A549 (cell line): ENCODE results near the gene SETD4.

Experiments
- CBX8 ChIP-seq: fragments of 200-600 bp; sonication (generic); IDR thresholded peaks from 2 replicates; pipeline ENCODE4 v1.6.1; 2016
- CTCF ChIP-seq: fragments of >200 bp; sonication (Bioruptor Twin); formaldehyde crosslinking; IDR thresholded peaks from 3 replicates; pipeline ENCODE4 v1.5.1; 2016
- EP300 ChIP-seq, 2 experiments: fragments of >200 bp; sonication (Bioruptor Twin); formaldehyde crosslinking; IDR thresholded peaks; 2 replicates in 1 of 2; 3 replicates in 1 of 2; pipeline ENCODE4 v1.6.1; 2016 to 2017
- HMGXB4 ChIP-seq: fragments of 250-450 bp; sonication (Bioruptor Pico); IDR thresholded peaks from 2 replicates; pipeline ENCODE4 v1.5.0; 2021; ENCODE audit warnings: mild to moderate bottlenecking, moderate library complexity, borderline replicate concordance
- NPAS2 ChIP-seq: fragments of 250-450 bp; sonication (Bioruptor Pico); IDR thresholded peaks from 2 replicates; pipeline ENCODE4 v1.8.0; 2022; ENCODE audit warnings: mild to moderate bottlenecking, moderate library complexity, borderline replicate concordance
- NR3C1 ChIP-seq: fragments of >200 bp; sonication (Bioruptor Twin); formaldehyde crosslinking; IDR thresholded peaks from 3 replicates; pipeline ENCODE4 v1.6.1; 2017
- POLR2A ChIP-seq: IDR thresholded peaks from 2 replicates; pipeline ENCODE4 v1.6.1; 2012; ENCODE audit warnings: mild to moderate bottlenecking, low read length
- POLR2AphosphoS2 ChIP-seq: conservative IDR thresholded peaks from 2 replicates; pipeline ENCODE4 v1.6.1; 2012; ENCODE audit warnings: low read length, improper control_type of control experiment, inconsistent platforms
- RAD21 ChIP-seq, 2 experiments: fragments of >200 bp in 1 of 2; sonication (Bioruptor Twin) in 1 of 2; formaldehyde crosslinking in 1 of 2; IDR thresholded peaks in 1 of 2; conservative IDR thresholded peaks in 1 of 2; 2 replicates in 1 of 2; 3 replicates in 1 of 2; pipeline ENCODE4 v1.6.1; 2012 to 2018; ENCODE audit warnings: inconsistent platforms in 1 of 2
- RCOR1 ChIP-seq: fragments of 150-350 bp; IDR thresholded peaks from 2 replicates; pipeline ENCODE4 v1.6.1; 2014; ENCODE audit warnings: antibody characterized with exemption, low read length, low read depth
- ZC3H11A ChIP-seq: fragments of 450-650 bp; IDR thresholded peaks from 2 replicates; pipeline ENCODE4 v1.6.1; 2014; ENCODE audit warnings: antibody characterized with exemption, mild to moderate bottlenecking
- TF ChIP-seq, protein P1 (sequence below): fragments of 200-600 bp; sonication (generic); IDR thresholded peaks from 2 replicates; pipeline ENCODE4 v1.6.1; 2016; ENCODE audit warnings: antibody characterized with exemption, mild to moderate bottlenecking, moderate library complexity
- TF ChIP-seq, protein P2 (sequence below): IDR thresholded peaks from 2 replicates; pipeline ENCODE4 v1.6.1; 2012
- TF ChIP-seq, protein P3 (sequence below): IDR thresholded peaks from 2 replicates; pipeline ENCODE4 v1.6.1; 2012

- no peak for TF ChIP-seq RCOR1
- no peak for TF ChIP-seq HMGXB4 (CRISPR knock-in tag)
- TF ChIP-seq, protein P1, sequence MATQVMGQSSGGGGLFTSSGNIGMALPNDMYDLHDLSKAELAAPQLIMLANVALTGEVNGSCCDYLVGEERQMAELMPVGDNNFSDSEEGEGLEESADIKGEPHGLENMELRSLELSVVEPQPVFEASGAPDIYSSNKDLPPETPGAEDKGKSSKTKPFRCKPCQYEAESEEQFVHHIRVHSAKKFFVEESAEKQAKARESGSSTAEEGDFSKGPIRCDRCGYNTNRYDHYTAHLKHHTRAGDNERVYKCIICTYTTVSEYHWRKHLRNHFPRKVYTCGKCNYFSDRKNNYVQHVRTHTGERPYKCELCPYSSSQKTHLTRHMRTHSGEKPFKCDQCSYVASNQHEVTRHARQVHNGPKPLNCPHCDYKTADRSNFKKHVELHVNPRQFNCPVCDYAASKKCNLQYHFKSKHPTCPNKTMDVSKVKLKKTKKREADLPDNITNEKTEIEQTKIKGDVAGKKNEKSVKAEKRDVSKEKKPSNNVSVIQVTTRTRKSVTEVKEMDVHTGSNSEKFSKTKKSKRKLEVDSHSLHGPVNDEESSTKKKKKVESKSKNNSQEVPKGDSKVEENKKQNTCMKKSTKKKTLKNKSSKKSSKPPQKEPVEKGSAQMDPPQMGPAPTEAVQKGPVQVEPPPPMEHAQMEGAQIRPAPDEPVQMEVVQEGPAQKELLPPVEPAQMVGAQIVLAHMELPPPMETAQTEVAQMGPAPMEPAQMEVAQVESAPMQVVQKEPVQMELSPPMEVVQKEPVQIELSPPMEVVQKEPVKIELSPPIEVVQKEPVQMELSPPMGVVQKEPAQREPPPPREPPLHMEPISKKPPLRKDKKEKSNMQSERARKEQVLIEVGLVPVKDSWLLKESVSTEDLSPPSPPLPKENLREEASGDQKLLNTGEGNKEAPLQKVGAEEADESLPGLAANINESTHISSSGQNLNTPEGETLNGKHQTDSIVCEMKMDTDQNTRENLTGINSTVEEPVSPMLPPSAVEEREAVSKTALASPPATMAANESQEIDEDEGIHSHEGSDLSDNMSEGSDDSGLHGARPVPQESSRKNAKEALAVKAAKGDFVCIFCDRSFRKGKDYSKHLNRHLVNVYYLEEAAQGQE, result no peak
- no peak for TF ChIP-seq POLR2A
- no peak for TF ChIP-seq CTCF
- TF ChIP-seq EP300 (IDR thresholded peaks at IDR 0.05), result no peak
- no peak for TF ChIP-seq ZC3H11A
- TF ChIP-seq POLR2AphosphoS2, result no peak
- no peak for TF ChIP-seq NR3C1
- TF ChIP-seq, protein P2, sequence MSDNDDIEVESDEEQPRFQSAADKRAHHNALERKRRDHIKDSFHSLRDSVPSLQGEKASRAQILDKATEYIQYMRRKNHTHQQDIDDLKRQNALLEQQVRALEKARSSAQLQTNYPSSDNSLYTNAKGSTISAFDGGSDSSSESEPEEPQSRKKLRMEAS, result no peak
- no peak for TF ChIP-seq CBX8
- no peak for TF ChIP-seq RAD21 (conservative IDR thresholded peaks at IDR 0.05 in 1 of 2, IDR thresholded peaks at IDR 0.05 in 1 of 2)
- TF ChIP-seq NPAS2, result no peak
- TF ChIP-seq, protein P3, sequence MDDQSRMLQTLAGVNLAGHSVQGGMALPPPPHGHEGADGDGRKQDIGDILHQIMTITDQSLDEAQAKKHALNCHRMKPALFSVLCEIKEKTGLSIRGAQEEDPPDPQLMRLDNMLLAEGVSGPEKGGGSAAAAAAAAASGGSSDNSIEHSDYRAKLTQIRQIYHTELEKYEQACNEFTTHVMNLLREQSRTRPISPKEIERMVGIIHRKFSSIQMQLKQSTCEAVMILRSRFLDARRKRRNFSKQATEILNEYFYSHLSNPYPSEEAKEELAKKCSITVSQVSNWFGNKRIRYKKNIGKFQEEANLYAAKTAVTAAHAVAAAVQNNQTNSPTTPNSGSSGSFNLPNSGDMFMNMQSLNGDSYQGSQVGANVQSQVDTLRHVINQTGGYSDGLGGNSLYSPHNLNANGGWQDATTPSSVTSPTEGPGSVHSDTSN, result no peak
Measured at GRCh38 chr21:36038701-36039497, 21.4 kb downstream of the SETD4 start.
